ENCODE data around the gene RNF217.

The RNF217 gene

DNA sequence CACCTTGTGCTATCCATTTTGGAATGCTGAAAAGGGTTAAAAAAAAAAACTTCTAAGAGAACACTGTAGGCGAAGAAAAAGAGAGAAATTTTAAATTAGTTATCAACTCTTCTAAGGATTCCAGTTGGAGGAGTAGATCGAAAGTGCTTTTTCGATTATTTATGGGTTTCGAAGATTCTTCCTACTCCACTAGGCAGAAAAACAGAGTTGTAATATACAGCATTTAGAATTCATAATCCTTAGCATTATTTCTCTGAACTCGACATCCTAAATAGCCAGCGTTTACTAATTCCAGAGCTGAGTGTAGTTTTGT lies 817 bp upstream of the RNF217 start:
- Histone ChIP-seq H3K27ac (replicated peaks) (no peak overlapping the region), H3K4me3 (replicated peaks; ENCODE audit: insufficient read depth, low read length) (no peak overlapping the region), H3K27me3 (ENCODE audit: insufficient read depth, poor library complexity, severe bottlenecking) (peaks cover 21% of the 10 kb centered on the region)
- TF ChIP-seq, protein P1, sequence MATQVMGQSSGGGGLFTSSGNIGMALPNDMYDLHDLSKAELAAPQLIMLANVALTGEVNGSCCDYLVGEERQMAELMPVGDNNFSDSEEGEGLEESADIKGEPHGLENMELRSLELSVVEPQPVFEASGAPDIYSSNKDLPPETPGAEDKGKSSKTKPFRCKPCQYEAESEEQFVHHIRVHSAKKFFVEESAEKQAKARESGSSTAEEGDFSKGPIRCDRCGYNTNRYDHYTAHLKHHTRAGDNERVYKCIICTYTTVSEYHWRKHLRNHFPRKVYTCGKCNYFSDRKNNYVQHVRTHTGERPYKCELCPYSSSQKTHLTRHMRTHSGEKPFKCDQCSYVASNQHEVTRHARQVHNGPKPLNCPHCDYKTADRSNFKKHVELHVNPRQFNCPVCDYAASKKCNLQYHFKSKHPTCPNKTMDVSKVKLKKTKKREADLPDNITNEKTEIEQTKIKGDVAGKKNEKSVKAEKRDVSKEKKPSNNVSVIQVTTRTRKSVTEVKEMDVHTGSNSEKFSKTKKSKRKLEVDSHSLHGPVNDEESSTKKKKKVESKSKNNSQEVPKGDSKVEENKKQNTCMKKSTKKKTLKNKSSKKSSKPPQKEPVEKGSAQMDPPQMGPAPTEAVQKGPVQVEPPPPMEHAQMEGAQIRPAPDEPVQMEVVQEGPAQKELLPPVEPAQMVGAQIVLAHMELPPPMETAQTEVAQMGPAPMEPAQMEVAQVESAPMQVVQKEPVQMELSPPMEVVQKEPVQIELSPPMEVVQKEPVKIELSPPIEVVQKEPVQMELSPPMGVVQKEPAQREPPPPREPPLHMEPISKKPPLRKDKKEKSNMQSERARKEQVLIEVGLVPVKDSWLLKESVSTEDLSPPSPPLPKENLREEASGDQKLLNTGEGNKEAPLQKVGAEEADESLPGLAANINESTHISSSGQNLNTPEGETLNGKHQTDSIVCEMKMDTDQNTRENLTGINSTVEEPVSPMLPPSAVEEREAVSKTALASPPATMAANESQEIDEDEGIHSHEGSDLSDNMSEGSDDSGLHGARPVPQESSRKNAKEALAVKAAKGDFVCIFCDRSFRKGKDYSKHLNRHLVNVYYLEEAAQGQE (IDR thresholded peaks at IDR 0.05; ENCODE audit: insufficient replicate concordance, low read depth) = no peak
- DNase-seq (ENCODE audit: low read depth in 1 of 2, low spot score in 1 of 2) = no peak

DNA sequence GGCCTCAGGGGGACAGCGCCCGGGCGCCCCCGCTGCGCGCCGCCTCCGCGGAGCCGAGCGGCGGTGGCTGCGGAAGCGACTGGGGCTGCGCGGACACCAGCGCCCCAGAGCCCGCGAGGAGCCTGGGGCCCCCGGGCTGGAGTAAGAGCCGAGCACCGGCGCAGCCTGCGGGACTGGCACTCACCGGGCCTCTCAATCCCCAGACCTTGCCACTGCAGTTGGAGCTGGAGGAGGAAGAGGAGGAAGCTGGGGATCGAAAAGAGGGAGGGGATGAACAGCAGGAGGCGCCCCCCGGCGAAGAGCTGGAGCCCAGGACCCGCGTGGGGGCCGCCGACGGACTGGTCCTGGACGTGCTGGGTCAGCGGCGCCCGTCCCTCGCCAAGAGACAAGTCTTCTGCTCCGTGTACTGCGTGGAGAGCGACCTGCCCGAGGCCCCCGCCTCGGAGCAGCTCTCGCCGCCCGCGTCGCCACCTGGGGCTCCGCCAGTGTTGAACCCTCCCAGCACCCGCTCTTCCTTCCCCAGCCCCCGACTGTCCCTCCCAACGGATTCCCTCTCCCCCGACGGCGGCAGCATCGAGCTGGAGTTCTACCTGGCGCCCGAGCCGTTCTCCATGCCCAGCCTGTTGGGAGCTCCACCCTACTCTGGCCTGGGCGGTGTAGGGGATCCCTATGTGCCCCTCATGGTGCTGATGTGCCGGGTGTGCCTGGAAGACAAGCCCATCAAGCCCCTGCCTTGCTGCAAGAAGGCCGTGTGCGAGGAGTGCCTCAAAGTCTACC lies 590 bp downstream of the RNF217 start:
- DNase-seq (ENCODE audit: low read depth in 1 of 2, low spot score in 1 of 2) = no peak
- TF ChIP-seq, protein P1 (IDR thresholded peaks at IDR 0.05; ENCODE audit: insufficient replicate concordance, low read depth) = no peak
- TF ChIP-seq, protein P2, sequence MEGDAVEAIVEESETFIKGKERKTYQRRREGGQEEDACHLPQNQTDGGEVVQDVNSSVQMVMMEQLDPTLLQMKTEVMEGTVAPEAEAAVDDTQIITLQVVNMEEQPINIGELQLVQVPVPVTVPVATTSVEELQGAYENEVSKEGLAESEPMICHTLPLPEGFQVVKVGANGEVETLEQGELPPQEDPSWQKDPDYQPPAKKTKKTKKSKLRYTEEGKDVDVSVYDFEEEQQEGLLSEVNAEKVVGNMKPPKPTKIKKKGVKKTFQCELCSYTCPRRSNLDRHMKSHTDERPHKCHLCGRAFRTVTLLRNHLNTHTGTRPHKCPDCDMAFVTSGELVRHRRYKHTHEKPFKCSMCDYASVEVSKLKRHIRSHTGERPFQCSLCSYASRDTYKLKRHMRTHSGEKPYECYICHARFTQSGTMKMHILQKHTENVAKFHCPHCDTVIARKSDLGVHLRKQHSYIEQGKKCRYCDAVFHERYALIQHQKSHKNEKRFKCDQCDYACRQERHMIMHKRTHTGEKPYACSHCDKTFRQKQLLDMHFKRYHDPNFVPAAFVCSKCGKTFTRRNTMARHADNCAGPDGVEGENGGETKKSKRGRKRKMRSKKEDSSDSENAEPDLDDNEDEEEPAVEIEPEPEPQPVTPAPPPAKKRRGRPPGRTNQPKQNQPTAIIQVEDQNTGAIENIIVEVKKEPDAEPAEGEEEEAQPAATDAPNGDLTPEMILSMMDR (IDR thresholded peaks at IDR 0.05; ENCODE audit: insufficient read depth, low read length) = no peak
- TF ChIP-seq SPI1 (IDR thresholded peaks at IDR 0.05; ENCODE audit: borderline replicate concordance, low read depth) = no peak
- no peak for TF ChIP-seq POLR2AphosphoS5 (IDR thresholded peaks at IDR 0.05; ENCODE audit: low read depth)
- no peak for TF ChIP-seq GABPA (IDR thresholded peaks at IDR 0.05; ENCODE audit: low read depth)
- Histone ChIP-seq H3K27ac (replicated peaks) (no peak overlapping the region), H3K4me3 (replicated peaks; ENCODE audit: insufficient read depth, low read length) (no peak overlapping the region), H3K27me3 (ENCODE audit: insufficient read depth, poor library complexity, severe bottlenecking) (peaks cover 21% of the 10 kb centered on the region)

DNA sequence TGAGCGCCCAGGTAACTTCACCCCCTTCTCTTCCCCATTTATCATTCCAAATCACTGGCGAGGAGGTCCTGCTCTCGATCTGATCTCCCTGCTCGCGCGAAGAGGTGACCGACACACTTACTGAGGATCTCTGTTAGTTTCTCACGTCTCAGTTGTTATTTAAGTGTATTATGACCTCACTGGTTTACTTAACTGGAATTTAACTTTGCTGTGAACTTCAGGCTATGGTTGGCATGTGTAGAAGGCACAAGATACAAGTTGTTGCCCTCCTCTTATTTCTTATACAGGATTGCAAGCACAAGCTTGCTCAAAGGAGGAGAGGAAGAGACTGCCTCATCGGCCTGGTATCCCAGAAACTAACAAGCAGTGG lies 1.2 kb downstream of the RNF217 start:
- TF ChIP-seq GABPA (IDR thresholded peaks at IDR 0.05; ENCODE audit: low read depth) (no peak), POLR2AphosphoS5 (IDR thresholded peaks at IDR 0.05; ENCODE audit: low read depth) (no peak)
- TF ChIP-seq, protein P1 (IDR thresholded peaks at IDR 0.05; ENCODE audit: insufficient replicate concordance, low read depth) = no peak
- TF ChIP-seq, protein P2 (IDR thresholded peaks at IDR 0.05; ENCODE audit: insufficient read depth, low read length) = no peak
- no peak for DNase-seq (ENCODE audit: low read depth in 1 of 2, low spot score in 1 of 2)
- peaks cover 21% of the 10 kb centered on the region for H3K27me3 ChIP-seq (ENCODE audit: insufficient read depth, poor library complexity, severe bottlenecking)
- no peak overlapping the region for H3K27ac ChIP-seq (replicated peaks)
- H3K4me3 ChIP-seq (replicated peaks; ENCODE audit: insufficient read depth, low read length) = no peak overlapping the region
